H1 (cell line): ENCODE results near the gene NENF. TPM values are rescaled to one million over a fixed set of nuclear protein-coding genes. Genes with fewer than 3 reads are reported as not detected.
A peak's percentile ranks its signal among the peaks of the same experiment; 100 is the strongest.

Experiments used
- CTCF ChIA-PET: fragments of 300-600 bp; sonication (Branson Sonifier 250); formaldehyde crosslinking; loops from one replicate; lab custom pipeline; 2021; ENCODE audit not compliant: partially characterized antibody; lab: Charles Lee
- POLR2A ChIA-PET: fragments of 300-600 bp; sonication (Branson Sonifier 250); formaldehyde crosslinking; loops from one replicate; lab custom pipeline; 2021; ENCODE audit warnings: inconsistent platforms; ENCODE audit not compliant: partially characterized antibody; lab: Charles Lee
- DNase-seq, 2 experiments: peaks; one replicate each; pipeline versions ENCODE4 v3.0.0 to v3.0.0-alpha.2; 2010 to 2022; ENCODE audit warnings: low spot score in 2 of 2, low read depth in 1 of 2, mixed read lengths in 1 of 2
- FAIRE-seq: peaks from 2 replicates; lab custom pipeline; 2011; peaks lifted over from hg19 to GRCh38; lab: Jason Lieb, UNC
- H2AFZ ChIP-seq: 2 replicates; pipeline ENCODE4 v1.8.1; 2012; ENCODE audit warnings: low read length, inconsistent platforms
- H2AK5ac ChIP-seq: 2 replicates; pipeline ENCODE4 v1.6.1; 2013; ENCODE audit warnings: low read depth, low read length
- H2BK120ac ChIP-seq: replicated peaks from 2 replicates; pipeline ENCODE3; 2013; ENCODE audit warnings: low read depth, low read length, inconsistent platforms
- H2BK12ac ChIP-seq: 2 replicates; pipeline ENCODE4 v1.6.1; 2013; ENCODE audit warnings: low read depth, low read length
- H2BK15ac ChIP-seq: 2 replicates; pipeline ENCODE4 v1.6.1; 2013; ENCODE audit warnings: low read length
- H2BK20ac ChIP-seq: 2 replicates; pipeline ENCODE4 v1.6.1; 2013; ENCODE audit warnings: low read length
- H2BK5ac ChIP-seq: 2 replicates; pipeline ENCODE4 v1.6.1; 2013; ENCODE audit warnings: low read depth, low read length
- H3K14ac ChIP-seq: 2 replicates; pipeline ENCODE4 v1.6.1; 2013; ENCODE audit warnings: inconsistent platforms; ENCODE audit not compliant: insufficient read length
- H3K18ac ChIP-seq: 2 replicates; pipeline ENCODE4 v1.6.1; 2013; ENCODE audit warnings: low read length; ENCODE audit errors: extremely low read depth
- H3K23ac ChIP-seq: 2 replicates; pipeline ENCODE4 v1.6.1; 2013; ENCODE audit warnings: inconsistent platforms; ENCODE audit not compliant: insufficient read length
- H3K23me2 ChIP-seq: 2 replicates; pipeline ENCODE4 v1.6.1; 2013; ENCODE audit warnings: low read depth, low read length
- H3K27ac ChIP-seq: 2 replicates; pipeline ENCODE4 v1.6.1; 2011; ENCODE audit warnings: low read depth, low read length, inconsistent platforms
- H3K27me3 ChIP-seq, 4 experiments: replicated peaks in 1 of 4; 1 replicate in 1 of 4; 2 replicates in 3 of 4; pipeline versions ENCODE4 v1.6.1 to v1.8.1; 2011 to 2013; ENCODE audit warnings: low read length in 3 of 4, mild to moderate bottlenecking in 3 of 4, inconsistent platforms in 2 of 4, mixed read lengths in 2 of 4, moderate library complexity in 1 of 4; ENCODE audit not compliant: control insufficient read depth in 3 of 4, insufficient read depth in 3 of 4; ENCODE audit errors: extremely low read depth in 1 of 4
- H3K36me3 ChIP-seq, 4 experiments: 2 replicates each; pipeline versions ENCODE4 v1.6.1 to v1.8.1; 2011 to 2013; ENCODE audit warnings: mild to moderate bottlenecking in 4 of 4, low read length in 3 of 4, moderate library complexity in 2 of 4, control low read depth in 1 of 4, inconsistent platforms in 1 of 4; ENCODE audit not compliant: insufficient read depth in 4 of 4, control insufficient read depth in 2 of 4
- H3K4ac ChIP-seq: replicated peaks from 2 replicates; pipeline ENCODE3; 2013; ENCODE audit warnings: low read length, low read depth, mixed read lengths, inconsistent platforms; ENCODE audit not compliant: insufficient read length
- H3K4me1 ChIP-seq, 4 experiments: replicated peaks in 1 of 4; 1 replicate in 1 of 4; 2 replicates in 3 of 4; pipeline versions ENCODE4 v1.6.1 to v1.8.1; 2011 to 2013; ENCODE audit warnings: low read length in 3 of 4, inconsistent platforms in 2 of 4, mixed read lengths in 1 of 4; ENCODE audit not compliant: insufficient read depth in 4 of 4, control insufficient read depth in 3 of 4
- H3K4me2 ChIP-seq, 2 experiments: 2 replicates each; pipeline versions ENCODE4 v1.6.1 to v1.8.1; 2011 to 2013; ENCODE audit warnings: low read depth in 2 of 2, low read length in 2 of 2, control low read depth in 1 of 2, inconsistent platforms in 1 of 2, mild to moderate bottlenecking in 1 of 2; ENCODE audit not compliant: insufficient read depth in 1 of 2
- H3K4me3 ChIP-seq, 4 experiments: fragments of 200-600, 300-600 bp in 1 of 4; sonication (generic), shearing (Covaris generic), sonication (Bioruptor Twin) in 1 of 4; 2 replicates each; pipeline versions ENCODE4 v1.5.1 to v1.8.1; 2011 to 2016; ENCODE audit warnings: low read length in 4 of 4, low read depth in 3 of 4, control low read depth in 2 of 4, inconsistent platforms in 2 of 4, mild to moderate bottlenecking in 2 of 4, mixed read lengths in 1 of 4, moderate library complexity in 1 of 4; ENCODE audit not compliant: insufficient read depth in 2 of 4; ENCODE audit errors: extremely low read depth in 1 of 4
- H3K56ac ChIP-seq: replicated peaks from 2 replicates; pipeline ENCODE3; 2013; ENCODE audit warnings: low read depth, mild to moderate bottlenecking, mixed read lengths, low read length, inconsistent platforms; ENCODE audit not compliant: insufficient read length
- H3K79me1 ChIP-seq: 2 replicates; pipeline ENCODE4 v1.6.1; 2013; ENCODE audit warnings: low read depth, low read length, control low read depth
- H3K79me2 ChIP-seq, 2 experiments: 2 replicates each; pipeline versions ENCODE4 v1.6.1 to v1.8.1; 2012 to 2013; ENCODE audit warnings: low read length in 2 of 2, mild to moderate bottlenecking in 2 of 2, inconsistent platforms in 1 of 2; ENCODE audit not compliant: insufficient read depth in 2 of 2, control insufficient read depth in 1 of 2
- H3K9ac ChIP-seq, 4 experiments: replicated peaks in 1 of 4; 1 replicate in 1 of 4; 2 replicates in 3 of 4; pipeline versions ENCODE4 v1.6.1 to v1.8.1; 2011 to 2013; ENCODE audit warnings: low read depth in 3 of 4, low read length in 3 of 4, control low read depth in 2 of 4, mild to moderate bottlenecking in 2 of 4, moderate library complexity in 2 of 4, inconsistent platforms in 1 of 4; ENCODE audit errors: extremely low read depth in 1 of 4
- H3K9me3 ChIP-seq, 2 experiments: 2 replicates each; pipeline versions ENCODE4 v1.6.1 to v1.8.1; 2012 to 2013; ENCODE audit warnings: mild to moderate bottlenecking in 2 of 2, moderate library complexity in 2 of 2, control low read depth in 1 of 2, inconsistent platforms in 1 of 2, low read depth in 1 of 2, low read length in 1 of 2, mixed read lengths in 1 of 2; ENCODE audit not compliant: insufficient read depth in 2 of 2
- H4K20me1 ChIP-seq, 2 experiments: replicated peaks in 1 of 2; 2 replicates each; pipeline versions ENCODE3 to v1.8.1; 2011 to 2013; ENCODE audit warnings: inconsistent platforms in 2 of 2, low read length in 2 of 2, mild to moderate bottlenecking in 1 of 2; ENCODE audit not compliant: insufficient read depth in 2 of 2, control insufficient read depth in 1 of 2
- H4K5ac ChIP-seq: 2 replicates; pipeline ENCODE4 v1.6.1; 2013; ENCODE audit warnings: low read length, low read depth, mixed read lengths, inconsistent platforms; ENCODE audit not compliant: insufficient read length
- H4K8ac ChIP-seq: 2 replicates; pipeline ENCODE4 v1.8.0; 2013; ENCODE audit warnings: mild to moderate bottlenecking, moderate library complexity, low read length, inconsistent platforms; ENCODE audit not compliant: insufficient read depth; ENCODE audit errors: extremely low read depth
- H4K91ac ChIP-seq: replicated peaks from 2 replicates; pipeline ENCODE3; 2013; ENCODE audit warnings: low read length, mixed read lengths, inconsistent platforms; ENCODE audit not compliant: insufficient read length
- ASH2L ChIP-seq: fragments of 200-600, 300-600 bp; sonication (generic); IDR thresholded peaks from one replicate; pipeline ENCODE4 v1.7.1; 2017; ENCODE audit warnings: low read length
- CHD2 ChIP-seq: IDR thresholded peaks from 2 replicates; pipeline ENCODE4 v1.6.1; 2012; ENCODE audit warnings: low read length, improper control_type of control experiment
- CTCF ChIP-seq, 3 experiments: IDR thresholded peaks; 1 replicate in 2 of 3; 2 replicates in 1 of 3; pipeline versions ENCODE4 v1.5.1 to v1.6.1; 2011; ENCODE audit warnings: low read length in 3 of 3, mild to moderate bottlenecking in 3 of 3, inconsistent platforms in 2 of 3, low read depth in 1 of 3, moderate library complexity in 1 of 3; ENCODE audit not compliant: insufficient read depth in 1 of 3; ENCODE audit errors: control extremely low read depth in 1 of 3
- KDM5A ChIP-seq: fragments of 200-600 bp; IDR thresholded peaks from 2 replicates; pipeline ENCODE4 v1.7.1; 2012; ENCODE audit warnings: mild to moderate bottlenecking, low read length, inconsistent platforms, mixed read lengths
- POLR2AphosphoS5 ChIP-seq: IDR thresholded peaks from 2 replicates; pipeline ENCODE4 v1.6.1; 2011; ENCODE audit warnings: low read depth, low read length
- SP2 ChIP-seq: IDR thresholded peaks from 2 replicates; pipeline ENCODE4 v1.6.1; 2012; ENCODE audit warnings: mild to moderate bottlenecking, low read length, inconsistent platforms
- WGBS, 2 experiments: shearing (Covaris generic) in 1 of 2; methylation state at CpG; one replicate each; pipeline versions ENCODE4 v1.1.6 to v1.1.7; 2013 to 2015; ENCODE audit warnings: low lambda C conversion rate in 2 of 2, mixed read lengths in 2 of 2, inconsistent platforms in 1 of 2, low coverage in 1 of 2, missing lambda C conversion rate in 1 of 2; ENCODE audit not compliant: insufficient replicate concordance in 2 of 2, insufficient coverage in 1 of 2, insufficient read length in 1 of 2; ENCODE audit errors: extremely low coverage in 1 of 2, missing lambda C conversion rate in 1 of 2; 5-methylcytosine and 5-hydroxymethylcytosine counted together
- polyA plus RNA-seq, 7 experiments: library from polyadenylated mRNA; depleted of rRNA in 3 of 7; stranded (reverse) in 5 of 7; unstranded in 2 of 7; fragments of >200 nt in 5 of 7; fragments of 200-250 nt in 2 of 7; gene quantifications; 1 replicate in 5 of 7; 2 replicates in 1 of 7; 4 replicates in 1 of 7; pipeline versions ENCODE4 v1.2.1 to v1.2.3, GENCODE V29; 2011 to 2013; ENCODE audit warnings: missing spikeins in 2 of 7, mixed read lengths in 2 of 7
- total RNA-seq: library from RNA; stranded (reverse); fragmentation: NEBNext Ultra II Directional; extraction: Animal tissue kit (Norgen Biotek cat#: 25700); gene quantifications from 2 replicates; pipeline ENCODE4 v1.2.1, GENCODE V29; 2021

The NENF gene
- total and polyA plus RNA-seq, 2 of the 8 experiments (the other 6 are each of a cell fraction or from before 2014, with no cell fraction given), result 27.0 to 28.0 TPM

- H4K91ac ChIP-seq, result no peak overlapping the region
- no peak overlapping the region for H2AFZ ChIP-seq
- H2AK5ac ChIP-seq, result no peak overlapping the region
- ChIA-PET CTCF (no interaction called here), POLR2A (no interaction called here)
- H3K4me1 ChIP-seq, result peaks cover 4 to 15% (median 9%) of the 10 kb centered on the region in 4 experiments; a peak in 6 of 7 replicates
- FAIRE-seq (no peak), DNase-seq (no peak)
- peak overlapping the region; percentile 38; the same call in 1 of the 2 replicates for H4K8ac ChIP-seq
- no peak overlapping the region for H3K56ac ChIP-seq
- H3K23ac ChIP-seq, result no peak overlapping the region
- no peak overlapping the region for H2BK120ac ChIP-seq
- no peak overlapping the region for H2BK5ac ChIP-seq
- no peak overlapping the region for H3K4me2 ChIP-seq
- H3K27me3 ChIP-seq, result no peaks in the 10 kb centered on the region; a peak in 2 of 7 replicates
- H3K18ac ChIP-seq, result no peak overlapping the region
- H3K27ac ChIP-seq, result no peak overlapping the region
- no peak overlapping the region for H2BK20ac ChIP-seq
- no peak overlapping the region for H3K4ac ChIP-seq
- peaks cover 12 to 34% (median 28%) of the 10 kb centered on the region in 4 experiments for H3K36me3 ChIP-seq
- H4K20me1 ChIP-seq, result peaks cover 0 to 16% of the 10 kb centered on the region in 2 experiments
- H3K14ac ChIP-seq, result no peak overlapping the region
- H3K9me3 ChIP-seq, result no peaks in the 10 kb centered on the region
- no peak for TF ChIP-seq SP2
- TF ChIP-seq ASH2L, result no peak
- no peak for TF ChIP-seq CHD2
- no peak for TF ChIP-seq CTCF (IDR thresholded peaks at IDR 0.05; ENCODE audit: control extremely low read depth in 1 of 3, insufficient read depth in 1 of 3, low read depth in 1 of 3, low read length in 3 of 3)
- no peak for TF ChIP-seq KDM5A
- TF ChIP-seq POLR2AphosphoS5, result no peak
- H3K4me3 ChIP-seq, result no peak overlapping the region
- peaks cover 6% of the 10 kb centered on the region for H3K23me2 ChIP-seq
- peaks cover 0 to 14% of the 10 kb centered on the region in 2 experiments; a peak in 3 of 4 replicates for H3K79me2 ChIP-seq
- peaks cover 9% of the 10 kb centered on the region; the same call in 1 of the 2 replicates for H3K79me1 ChIP-seq
- H3K9ac ChIP-seq, result no peak overlapping the region
- 95% methylated on average over 3 of the region's 3 CpGs; no CpG with 5 or more reads in 1 of the 2 experiments for WGBS, 2 experiments
- no peak overlapping the region for H2BK12ac ChIP-seq
- no peak overlapping the region for H4K5ac ChIP-seq
- H2BK15ac ChIP-seq, result no peak overlapping the region
Measured at GRCh38 chr1:212412374-212412773, 20.3 kb upstream of the NENF start.
